ENCODE data around the gene TMED9.
"Not testable (repeated sequence)": the region's sequence is repeated elsewhere in the genome, so short reads cannot be mapped to it uniquely, and the experiment has no call there.

Gene TMED9

GRCh38 chr5:177592010-177592834 lies at the start of gene TMED9:
Gene TMED9 (plus strand): TSS chr5:177592203. CDS start chr5:177592215, 12 bp downstream.
- DNase-seq (ENCODE audit: low spot score): peak; percentile 82

- no peak for DNase-seq (ENCODE audit: low spot score)
Measured at GRCh38 chr5:177542816-177543465, 49.1 kb upstream of the TMED9 start.

GRCh38 chr5:177545487-177546257 lies 46.3 kb upstream of the TMED9 start:
- no peak for DNase-seq (ENCODE audit: low spot score)

DNA sequence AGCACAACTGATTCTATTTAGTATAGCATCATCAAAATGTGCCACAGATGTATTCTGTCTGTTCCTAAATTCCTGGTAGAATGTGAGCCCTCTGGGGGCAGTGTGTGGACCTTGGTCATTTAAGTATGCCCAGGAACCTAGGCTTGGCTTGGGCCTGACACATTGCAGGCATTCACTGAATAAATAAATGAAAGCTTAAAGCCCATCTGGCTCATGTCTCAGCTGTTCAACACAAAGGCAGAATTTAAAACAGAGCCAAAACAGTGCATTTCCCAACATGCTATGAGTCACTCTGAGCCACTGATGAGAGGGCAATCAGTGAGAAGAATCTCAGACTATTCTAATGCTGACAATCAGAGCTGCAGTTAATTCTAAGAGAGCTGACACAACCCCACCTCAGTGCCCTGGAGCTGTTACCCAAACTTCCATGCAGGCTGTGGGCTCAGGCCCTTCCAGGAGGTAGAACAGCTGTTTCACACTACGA lies 45.7 kb upstream of the TMED9 start:
- peak; percentile 70 for DNase-seq (ENCODE audit: low spot score)

DNA sequence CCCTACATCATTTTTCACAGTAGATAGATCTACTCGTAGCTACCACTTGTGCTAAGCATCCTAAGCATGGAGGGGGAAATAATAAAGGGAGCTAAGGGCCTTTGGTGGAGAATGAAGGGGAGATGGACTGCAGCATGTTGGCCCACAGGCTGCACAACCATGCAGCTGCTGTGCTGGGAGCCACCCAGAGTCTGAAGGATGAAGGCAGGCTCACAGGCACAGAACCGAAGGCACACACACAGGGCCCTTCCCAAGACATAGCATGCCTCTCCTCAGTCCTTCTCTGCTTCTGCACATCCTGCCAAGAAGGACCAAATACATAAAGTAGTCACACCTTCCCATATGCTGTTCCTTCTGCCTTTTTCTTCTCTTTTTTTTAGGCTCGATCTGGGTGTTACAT lies 44.3 kb upstream of the TMED9 start:
- no peak for DNase-seq (ENCODE audit: low spot score)

DNA sequence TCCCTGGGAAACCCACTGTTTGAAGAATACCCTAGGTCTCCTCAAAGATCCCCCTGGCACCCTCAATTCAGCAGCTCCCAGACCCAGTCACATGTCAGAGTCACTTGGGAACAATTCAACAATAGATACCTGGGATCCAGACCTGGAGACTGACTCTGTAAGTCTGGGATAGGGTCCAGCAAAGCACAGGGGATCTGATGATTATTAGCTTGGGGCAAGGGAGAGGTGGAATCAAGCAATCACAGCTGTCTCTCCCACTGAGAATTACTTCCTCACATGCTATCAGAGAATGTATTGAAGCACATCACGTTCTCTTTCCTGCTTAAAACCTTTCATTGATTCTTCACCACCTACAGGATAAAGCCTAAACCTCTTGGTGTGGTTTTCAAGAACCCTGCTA lies 43.5 kb upstream of the TMED9 start:
- DNase-seq (ENCODE audit: low spot score): no peak

DNA sequence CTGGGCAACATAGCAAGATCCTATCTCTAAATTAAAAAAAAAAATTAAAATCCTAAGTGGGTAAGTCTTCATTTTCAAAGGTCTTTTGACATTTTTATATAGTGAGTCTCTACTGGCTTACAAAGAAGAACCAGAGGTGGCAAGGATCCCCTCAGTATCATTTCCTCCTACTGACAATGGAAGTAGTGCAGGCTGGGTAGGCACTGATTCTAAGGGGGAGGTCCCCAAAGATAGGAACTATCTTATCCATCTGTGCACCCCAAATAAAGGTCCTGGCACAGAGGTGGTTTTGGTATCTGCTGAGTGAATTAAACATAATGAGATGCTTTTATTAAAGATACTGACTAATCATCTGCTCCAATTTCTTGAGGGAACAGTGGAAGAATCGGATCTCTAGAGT lies 41.9 kb upstream of the TMED9 start:
- no peak for DNase-seq (ENCODE audit: low spot score)

DNA sequence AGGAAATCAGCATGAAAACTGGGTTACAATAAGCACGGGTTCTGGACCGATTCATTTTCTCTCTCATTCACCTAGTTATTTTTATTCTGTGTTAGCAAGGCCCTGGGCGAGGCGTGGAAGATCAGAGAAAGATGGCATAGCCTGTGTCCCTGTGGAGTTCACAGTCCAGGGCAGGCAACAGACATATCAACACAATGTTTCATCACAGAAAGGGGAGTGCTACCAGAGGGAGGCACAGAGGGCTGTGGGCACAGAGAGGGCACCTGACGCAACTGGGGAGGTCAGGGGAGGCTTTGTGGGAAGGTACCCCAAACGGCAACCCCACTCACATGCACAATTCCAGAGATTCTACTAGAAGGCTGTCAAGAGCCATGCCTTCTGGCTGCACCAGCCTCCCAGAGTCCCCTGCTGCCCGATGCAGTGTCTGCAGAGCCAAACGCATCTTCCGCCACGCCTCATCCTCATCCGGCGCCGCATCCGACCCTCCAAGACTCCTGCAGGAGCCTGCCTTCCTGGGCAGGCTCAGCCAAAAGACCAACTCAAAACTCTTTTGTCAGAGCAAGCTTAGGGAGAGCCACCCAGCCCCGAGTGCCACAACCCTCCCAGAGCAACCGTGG lies 39.1 kb upstream of the TMED9 start:
- no peak for DNase-seq (ENCODE audit: low spot score)

DNA sequence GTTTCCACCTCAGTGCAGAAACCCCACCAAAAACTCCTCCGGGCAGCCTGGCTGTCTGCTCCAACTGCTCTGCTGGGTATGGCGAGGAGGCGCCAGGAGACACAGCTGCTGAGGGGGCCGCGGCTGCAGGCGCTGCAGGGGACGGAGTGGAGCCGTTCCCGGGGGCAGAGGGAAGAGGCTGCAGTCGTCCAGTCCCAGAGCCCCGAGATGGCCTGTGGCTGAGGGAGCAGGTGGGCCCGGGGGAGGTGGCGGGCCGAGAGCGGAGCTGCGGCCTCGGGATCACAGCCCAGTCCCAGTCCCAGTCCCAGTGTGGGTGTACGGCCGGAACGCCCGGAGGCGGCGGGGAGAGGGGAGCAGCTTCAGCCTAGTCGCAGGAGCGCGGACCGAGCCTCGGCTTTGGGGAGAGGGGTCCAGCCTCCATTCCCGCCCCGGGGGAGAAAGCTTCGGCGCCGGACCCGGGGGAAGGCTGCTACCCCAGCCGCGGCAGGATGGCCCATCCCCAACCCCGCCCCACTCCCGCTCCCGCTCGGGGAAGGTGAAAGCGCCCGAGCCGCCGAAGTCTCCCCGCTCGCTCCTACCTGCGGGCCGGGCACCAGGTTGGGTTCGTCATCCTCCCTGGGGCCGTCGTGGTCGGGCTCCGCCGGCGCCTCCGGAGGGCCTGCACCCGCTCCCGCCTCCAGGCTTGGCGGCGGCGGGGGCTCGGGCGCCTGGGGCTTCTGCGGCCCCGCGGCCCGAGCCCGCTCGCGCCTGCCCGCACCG lies 38.2 kb upstream of the TMED9 start:
- DNase-seq (ENCODE audit: low spot score): no peak

DNA sequence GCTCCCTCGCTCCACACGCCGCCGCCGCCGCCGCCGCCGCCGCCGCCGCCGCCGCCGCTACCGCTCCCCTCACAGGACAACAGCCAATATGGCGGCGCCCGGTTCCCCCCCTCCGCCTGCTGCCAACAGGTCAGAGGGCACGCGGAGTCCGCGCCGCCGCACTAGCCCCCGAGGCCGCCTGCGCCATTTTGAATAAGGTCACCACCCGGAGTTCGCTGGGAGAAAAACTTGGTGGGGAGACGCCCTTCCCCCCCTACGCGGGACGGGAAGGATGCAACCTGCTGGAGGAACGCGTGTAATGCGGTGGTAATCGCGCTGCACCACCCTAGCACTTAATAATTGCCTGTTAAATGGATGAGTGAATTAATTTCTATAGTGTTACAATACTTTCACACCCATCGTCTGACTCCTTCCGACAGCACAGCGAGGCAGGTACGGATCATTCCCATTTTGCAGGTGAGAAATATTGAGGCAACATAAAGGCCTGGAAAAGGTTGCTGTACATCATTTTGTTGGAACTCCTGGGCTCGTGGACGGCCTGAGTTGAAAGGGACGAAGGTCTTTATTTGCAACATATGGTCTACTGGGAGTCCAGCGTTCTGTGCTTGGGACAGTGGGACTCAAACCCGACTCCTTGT lies 37.4 kb upstream of the TMED9 start, which contains the start of gene FAM193B:
Gene FAM193B (minus strand): TSS at position 90 of the 638 bp plus-strand sequence. CDS start 105 bp downstream, outside the sequence.
- DNase-seq (ENCODE audit: low spot score): peak; percentile 89

GRCh38 chr5:177555228-177555627 lies 36.8 kb upstream of the TMED9 start:
- no peak for DNase-seq (ENCODE audit: low spot score)

- DNase-seq (ENCODE audit: low spot score): no peak
Measured at GRCh38 chr5:177555665-177556064, 36.3 kb upstream of the TMED9 start.

- no peak for DNase-seq (ENCODE audit: low spot score)
Measured at GRCh38 chr5:177557041-177557647, 34.9 kb upstream of the TMED9 start.

GRCh38 chr5:177557796-177558195 lies 34.2 kb upstream of the TMED9 start:
- DNase-seq (ENCODE audit: low spot score): no peak

- not testable (repeated sequence) for DNase-seq (ENCODE audit: low spot score)
Measured at GRCh38 chr5:177559446-177559941, 32.5 kb upstream of the TMED9 start.

DNA sequence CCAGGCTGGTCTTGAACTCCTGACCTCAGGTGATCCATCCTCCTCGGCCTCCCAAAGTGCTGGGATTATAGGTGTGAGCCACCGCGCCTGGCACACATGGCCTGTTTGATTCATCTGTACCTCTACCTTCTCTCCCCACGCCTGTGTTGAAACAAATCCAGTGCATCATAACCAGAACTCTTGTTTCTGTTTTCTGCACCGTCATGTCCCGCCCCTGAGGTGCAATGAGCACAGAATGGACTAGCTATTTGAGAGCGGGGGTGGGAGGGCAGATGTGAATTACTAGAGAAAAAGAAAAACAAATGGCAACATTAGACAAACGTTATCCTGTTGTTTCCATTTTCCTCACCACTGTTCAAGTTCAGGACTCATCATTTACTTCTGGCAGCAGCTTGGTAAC lies 27.0 kb upstream of the TMED9 start:
- no peak for DNase-seq (ENCODE audit: low spot score)

GRCh38 chr5:177568326-177568725 lies 23.7 kb upstream of the TMED9 start:
- DNase-seq (ENCODE audit: low spot score): no peak

DNA sequence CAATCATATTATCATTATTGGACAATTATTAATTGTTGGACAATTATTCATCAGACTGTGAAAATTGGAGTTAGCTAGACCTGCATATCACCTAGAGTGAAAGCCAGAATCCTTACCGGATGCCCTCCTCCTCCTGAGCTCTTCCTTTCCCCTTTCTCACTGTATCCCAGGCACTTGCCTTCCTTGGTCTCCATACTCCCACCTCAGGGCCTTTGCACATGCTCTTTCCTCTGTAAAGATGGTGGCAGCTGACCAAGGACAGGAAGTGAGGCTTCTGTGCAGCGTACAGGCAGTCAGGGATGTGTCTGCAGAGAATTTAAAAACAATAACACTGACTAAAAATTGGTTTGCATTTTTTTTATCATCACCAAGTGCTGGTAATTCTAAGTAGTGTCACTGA lies 22.1 kb upstream of the TMED9 start:
- no peak for DNase-seq (ENCODE audit: low spot score)

GRCh38 chr5:177575488-177575887 lies 16.5 kb upstream of the TMED9 start:
- DNase-seq (ENCODE audit: low spot score): no peak

DNA sequence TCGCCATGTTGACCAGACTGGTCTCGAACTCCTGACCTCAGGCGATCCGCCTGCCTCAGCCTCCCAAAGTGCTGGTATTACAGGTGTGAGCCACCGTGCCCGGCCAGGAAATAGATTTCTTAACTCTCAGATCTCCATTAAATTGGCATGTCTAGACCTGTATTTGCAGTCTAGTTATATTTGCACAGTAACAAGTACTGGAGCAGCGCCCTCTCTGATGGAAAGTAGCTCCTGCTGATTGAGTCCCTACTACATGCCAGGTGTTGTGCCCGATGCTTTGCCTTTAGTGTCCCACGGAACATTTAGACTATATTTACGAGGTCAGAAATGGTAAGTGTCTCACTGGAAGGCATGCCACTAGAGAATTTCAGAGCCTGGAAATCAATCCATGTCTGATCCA lies 15.8 kb upstream of the TMED9 start:
- no peak for DNase-seq (ENCODE audit: low spot score)

Data from globus pallidus (tissue), 1 donor.